GM19238 (cell line): ENCODE measurements around the gene PCDHA5.

Source experiments
- DNase-seq: peaks from one replicate; pipeline ENCODE4 v3.0.0; 2011; ENCODE audit warnings: low spot score; ENCODE audit not compliant: insufficient read length

Gene PCDHA5

DNA sequence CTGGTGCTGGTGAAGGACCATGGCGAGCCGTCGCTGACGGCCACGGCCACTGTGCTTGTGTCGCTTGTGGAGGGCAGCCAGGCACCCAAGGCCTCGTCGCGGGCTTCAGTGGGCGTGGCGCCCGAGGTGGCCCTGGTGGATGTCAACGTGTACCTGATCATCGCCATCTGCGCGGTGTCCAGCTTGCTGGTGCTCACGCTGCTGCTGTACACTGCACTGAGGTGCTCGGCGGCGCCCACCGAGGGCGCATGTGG lies 36.5 kb downstream of the PCDHA5 start:
- DNase-seq, result no peak

DNA sequence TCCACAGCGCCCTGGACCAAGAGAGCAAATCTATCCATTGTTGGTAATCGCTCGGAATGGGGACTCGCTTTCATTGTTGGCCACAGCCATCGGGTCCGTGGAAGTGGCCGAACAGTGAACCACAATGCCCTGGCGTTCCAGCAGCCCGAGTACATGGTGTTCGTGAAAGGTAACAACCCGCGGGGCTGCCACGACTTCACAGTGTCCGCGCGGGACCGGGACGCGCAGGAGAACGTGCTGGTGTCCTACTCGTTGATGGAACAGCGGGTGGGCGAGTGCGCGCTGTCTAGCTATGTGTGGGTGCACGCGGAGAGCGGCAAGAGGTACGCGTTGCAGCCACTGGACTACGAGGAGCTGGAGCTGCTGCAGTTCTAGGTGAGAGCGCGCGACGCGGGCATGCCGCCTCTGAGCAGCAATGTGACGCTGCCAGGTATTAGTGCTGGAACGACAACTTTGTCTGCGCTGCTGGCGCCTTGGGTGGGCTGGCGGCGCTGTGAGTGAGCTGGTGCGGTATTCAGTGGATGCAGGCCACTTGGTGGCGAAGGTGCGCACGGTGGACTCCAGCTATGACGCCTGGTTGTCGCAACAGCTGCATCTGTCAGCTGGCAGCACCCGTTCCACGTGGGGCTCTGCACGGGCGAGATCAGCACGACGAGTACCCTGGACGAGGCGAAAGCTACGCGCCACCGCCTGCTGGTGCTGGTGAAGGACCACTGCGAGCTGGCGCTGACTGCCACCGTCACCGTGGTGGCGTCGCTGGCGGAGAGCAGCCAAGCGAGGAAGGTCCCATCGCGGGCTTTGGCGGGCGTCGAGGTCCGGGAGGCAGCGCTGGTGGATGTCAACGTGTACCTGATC lies 41.3 kb downstream of the PCDHA5 start:
- DNase-seq, result no peak

DNA sequence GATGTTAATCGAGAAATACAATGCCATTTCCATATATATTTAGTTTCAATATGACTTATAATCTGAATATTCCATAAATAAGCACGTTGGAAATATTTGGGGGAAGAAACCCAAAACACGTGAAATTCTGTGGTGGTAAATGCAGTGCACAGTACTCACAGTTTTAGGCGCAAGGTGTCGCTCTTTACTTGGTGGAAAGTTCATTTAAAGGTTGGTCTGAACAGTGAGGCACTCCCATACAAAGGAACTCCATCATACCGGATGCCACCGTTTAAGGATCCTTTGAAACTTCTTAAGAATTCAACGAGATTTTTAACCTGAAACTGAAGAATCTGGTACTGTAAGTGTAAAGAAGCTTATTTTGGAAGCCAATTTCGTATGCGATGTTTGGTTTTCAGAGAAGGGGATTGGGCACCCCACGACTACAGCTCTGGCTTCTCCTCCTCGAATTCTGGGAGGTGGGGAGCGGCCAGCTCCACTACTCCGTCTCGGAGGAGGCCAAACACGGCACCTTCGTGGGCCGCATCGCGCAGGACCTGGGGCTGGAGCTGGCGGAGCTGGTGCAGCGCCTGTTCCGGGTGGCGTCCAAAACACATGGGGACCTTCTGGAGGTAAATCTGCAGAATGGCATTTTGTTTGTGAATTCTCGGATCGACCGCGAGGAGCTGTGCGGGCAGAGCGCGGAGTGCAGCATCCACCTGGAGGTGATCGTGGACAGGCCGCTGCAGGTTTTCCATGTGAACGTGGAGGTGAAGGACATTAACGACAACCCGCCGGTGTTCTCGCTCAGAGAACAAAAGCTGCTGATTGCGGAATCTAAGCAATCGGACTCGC lies 47.5 kb downstream of the PCDHA5 start, which contains the start of gene PCDHA11:
TSS of gene PCDHA11 (plus strand) at position 237 of the 834 bp plus-strand sequence. CDS start at position 384, 147 bp downstream.
- DNase-seq, result no peak

DNA sequence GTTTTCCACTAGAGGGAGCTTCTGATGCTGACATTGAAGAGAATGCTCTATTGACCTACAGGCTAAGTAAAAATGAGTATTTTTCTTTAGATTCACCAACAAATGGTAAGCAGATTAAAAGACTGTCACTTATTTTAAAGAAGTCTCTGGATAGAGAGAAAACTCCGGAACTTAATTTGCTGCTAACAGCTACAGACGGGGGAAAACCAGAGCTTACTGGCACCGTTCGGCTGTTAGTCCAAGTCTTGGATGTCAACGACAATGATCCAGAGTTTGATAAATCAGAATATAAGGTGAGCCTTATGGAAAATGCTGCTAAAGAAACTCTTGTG lies 48.1 kb downstream of the PCDHA5 start:
- DNase-seq, result no peak

DNA sequence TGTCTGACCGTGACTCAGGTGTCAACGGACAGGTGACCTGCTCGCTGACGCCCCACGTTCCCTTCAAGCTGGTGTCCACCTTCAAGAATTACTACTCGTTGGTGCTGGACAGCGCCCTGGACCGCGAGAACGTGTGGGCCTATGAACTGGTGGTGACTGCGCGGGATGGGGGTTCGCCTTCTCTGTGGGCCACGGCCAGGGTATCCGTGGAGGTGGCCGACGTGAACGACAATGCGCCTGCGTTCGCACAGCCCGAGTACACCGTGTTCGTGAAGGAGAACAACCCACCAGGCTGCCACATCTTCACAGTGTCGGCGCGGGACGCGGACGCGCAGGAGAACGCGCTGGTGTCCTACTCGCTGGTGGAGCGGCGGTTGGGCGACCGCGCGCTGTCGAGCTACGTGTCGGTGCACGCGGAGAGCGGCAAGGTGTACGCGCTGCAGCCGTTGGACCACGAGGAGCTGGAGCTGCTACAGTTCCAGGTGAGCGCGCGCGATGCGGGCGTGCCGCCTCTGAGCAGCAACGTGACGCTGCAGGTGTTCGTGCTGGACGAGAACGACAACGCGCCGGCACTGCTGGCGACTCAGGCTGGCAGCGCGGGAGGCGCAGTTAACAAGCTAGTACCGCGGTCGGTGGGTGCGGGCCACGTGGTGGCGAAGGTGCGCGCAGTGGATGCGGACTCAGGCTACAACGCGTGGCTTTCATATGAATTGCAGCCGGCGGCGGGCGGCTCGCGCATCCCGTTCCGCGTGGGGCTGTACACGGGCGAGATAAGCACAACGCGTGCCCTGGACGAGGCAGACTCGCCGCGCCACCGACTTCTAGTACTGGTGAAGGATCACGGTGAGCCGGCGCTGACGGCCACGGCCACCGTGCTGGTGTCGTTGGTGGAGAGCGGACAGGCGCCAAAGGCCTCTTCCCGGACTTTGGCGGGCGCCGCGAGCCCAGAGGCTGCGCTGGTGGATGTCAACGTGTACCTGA lies 49.1 kb downstream of the PCDHA5 start:
- DNase-seq, result no peak
